HepG2 (cell line): ENCODE measurements around the gene GIPC1. TPM values are rescaled to one million over a fixed set of nuclear protein-coding genes. Genes with fewer than 3 reads are reported as not detected.

Experiments
- CHCHD3 ChIP-seq: sonication (generic); formaldehyde crosslinking; IDR thresholded peaks from 2 replicates; pipeline ENCODE4 v1.8.0; 2022; ENCODE audit warnings: mild to moderate bottlenecking, missing genetic modification reagents, moderate library complexity
- GABPB1 ChIP-seq: IDR thresholded peaks from 2 replicates; pipeline ENCODE4 v1.6.1; 2016; ENCODE audit warnings: mild to moderate bottlenecking, missing genetic modification reagents, moderate library complexity, missing compliant biosample characterization
- HOXA5 ChIP-seq: sonication (generic); formaldehyde crosslinking; IDR thresholded peaks from 2 replicates; pipeline ENCODE4 v1.4.0; 2020; ENCODE audit warnings: missing genetic modification reagents
- MIER2 ChIP-seq: IDR thresholded peaks from 2 replicates; pipeline ENCODE4 v1.6.1; 2016; ENCODE audit warnings: missing biosample characterization, missing genetic modification reagents
- NCOA2 ChIP-seq: sonication (generic); formaldehyde crosslinking; IDR thresholded peaks from 2 replicates; pipeline ENCODE4 v1.8.0; 2022; ENCODE audit warnings: inconsistent platforms
- RNF2 ChIP-seq: fragments of 450-650 bp; conservative IDR thresholded peaks from 2 replicates; pipeline ENCODE4 v1.6.1; 2016; ENCODE audit warnings: low read depth
- SRSF4 ChIP-seq: fragments of 200-400 bp; formaldehyde crosslinking; IDR thresholded peaks from one replicate; pipeline ENCODE4 v1.6.1; 2018; ENCODE audit warnings: mild to moderate bottlenecking, low read depth, low read length, moderate library complexity; ENCODE audit not compliant: poor library complexity, severe bottlenecking
- TAF15 ChIP-seq: fragments of 200-400 bp; formaldehyde crosslinking; IDR thresholded peaks from one replicate; pipeline ENCODE4 v1.6.1; 2018; ENCODE audit warnings: mild to moderate bottlenecking, low read depth, low read length; ENCODE audit not compliant: poor library complexity, severe bottlenecking
- ZFAT ChIP-seq: sonication (generic); formaldehyde crosslinking; conservative IDR thresholded peaks from 2 replicates; pipeline ENCODE4 v1.8.1; 2023; ENCODE audit warnings: missing genetic modification reagents, inconsistent platforms
- ZNF230 ChIP-seq: sonication (generic); formaldehyde crosslinking; IDR thresholded peaks from 2 replicates; pipeline ENCODE4 v1.4.0; 2020; ENCODE audit warnings: mild to moderate bottlenecking, missing genetic modification reagents
- ZNF333 ChIP-seq: sonication (generic); formaldehyde crosslinking; IDR thresholded peaks from 2 replicates; pipeline ENCODE4 v1.4.0; 2020; ENCODE audit warnings: mild to moderate bottlenecking, missing genetic modification reagents, borderline replicate concordance
- ZNF430 ChIP-seq: sonication (generic); formaldehyde crosslinking; IDR thresholded peaks from 2 replicates; pipeline ENCODE4 v1.9.0; 2021; ENCODE audit warnings: mild to moderate bottlenecking, missing genetic modification reagents
- polyA plus RNA-seq, 8 experiments: library from polyadenylated mRNA; depleted of rRNA in 3 of 8; stranded (reverse) in 7 of 8; unstranded in 1 of 8; fragments of >200 nt; fragmentation: Illumina TruSeq in 4 of 8; extraction: Trizol in 4 of 8; gene quantifications; 2 replicates each; pipeline versions ENCODE4 v1.2.1 to v1.2.3, GENCODE V29; 2011 to 2016; ENCODE audit warnings: low read depth in 4 of 8, missing spikeins in 1 of 8, mixed read lengths in 1 of 8; ENCODE audit not compliant: insufficient read depth in 1 of 8
- total RNA-seq, 5 experiments: library from RNA; depleted of rRNA; stranded (reverse); fragments of >200 nt; fragmentation: Illumina TruSeq; extraction: Trizol; gene quantifications; 2 replicates each; pipeline ENCODE4 v1.2.3, GENCODE V29; 2016; ENCODE audit warnings: low read depth in 1 of 5
- TF ChIP-seq, protein P1 (sequence below): sonication (generic); formaldehyde crosslinking; IDR thresholded peaks from 2 replicates; pipeline ENCODE4 v1.4.0; 2020; ENCODE audit warnings: missing genetic modification reagents
- TF ChIP-seq, protein P2 (sequence below): sonication (generic); formaldehyde crosslinking; IDR thresholded peaks from 2 replicates; pipeline ENCODE4 v1.4.0; 2020; ENCODE audit warnings: missing genetic modification reagents, borderline replicate concordance

The GIPC1 gene
- total and polyA plus RNA-seq, 2 of the 13 experiments (the other 11 are each of a cell fraction or from before 2014, with no cell fraction given) = 27.1 to 48.1 TPM

DNA sequence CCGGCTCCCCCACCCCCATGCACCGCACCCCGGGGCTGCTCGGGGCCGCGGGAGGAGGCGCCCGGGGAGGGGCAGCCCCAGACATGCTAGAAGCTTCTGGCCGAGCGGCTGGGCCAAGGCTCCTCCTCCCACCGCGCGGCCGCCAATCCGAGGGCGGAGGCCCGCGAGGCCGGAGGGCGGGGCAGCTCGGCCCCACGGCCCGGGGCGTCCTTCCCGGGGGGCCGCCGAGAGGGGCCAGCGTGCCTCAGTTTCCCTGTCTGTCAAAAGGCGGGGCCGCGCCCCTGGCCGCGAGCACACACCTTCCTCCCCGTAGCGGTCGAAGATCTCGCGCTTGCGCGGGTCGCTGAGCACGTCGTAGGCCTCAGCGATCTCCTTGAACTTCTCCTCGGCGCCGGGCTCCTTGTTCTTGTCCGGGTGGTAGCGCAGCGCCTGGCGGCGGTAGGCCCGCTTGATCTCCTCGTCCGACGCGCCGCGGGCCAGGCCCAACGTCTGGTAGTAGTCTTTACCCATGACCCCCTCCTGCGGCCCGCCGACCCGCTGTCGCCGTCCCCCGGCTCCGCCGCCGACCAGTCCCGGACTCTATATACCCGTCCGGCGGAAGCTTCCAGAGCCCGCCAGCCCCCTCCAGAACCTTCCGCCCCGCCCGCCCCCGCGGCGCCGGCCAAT, 22.0 kb upstream of the GIPC1 start, which contains the start of gene DNAJB1 (continued):
- TF ChIP-seq ZNF333 (CRISPR knock-in tag) (peak; percentile 68; the same call in 1 of the 2 replicates), TAF15 (no peak), GABPB1 (CRISPR knock-in tag) (peak; percentile 82; the same call in 1 of the 2 replicates), MIER2 (no peak), NCOA2 (peak; percentile 39; the same call in 1 of the 2 replicates), SRSF4 (no peak), CHCHD3 (0 out of 2 replicates have a peak, but pooled peaks have one; percentile 86), RNF2 (0 out of 2 replicates have a peak, but pooled peaks have one; percentile 27), ZNF230 (CRISPR knock-in tag) (peak; percentile 57), HOXA5 (CRISPR knock-in tag) (peak; percentile 87; the same call in 1 of the 2 replicates), ZNF430 (CRISPR knock-in tag) (peak; percentile 47; the same call in 1 of the 2 replicates), ZFAT (CRISPR knock-in tag) (no peak)
- TF ChIP-seq, protein P1, sequence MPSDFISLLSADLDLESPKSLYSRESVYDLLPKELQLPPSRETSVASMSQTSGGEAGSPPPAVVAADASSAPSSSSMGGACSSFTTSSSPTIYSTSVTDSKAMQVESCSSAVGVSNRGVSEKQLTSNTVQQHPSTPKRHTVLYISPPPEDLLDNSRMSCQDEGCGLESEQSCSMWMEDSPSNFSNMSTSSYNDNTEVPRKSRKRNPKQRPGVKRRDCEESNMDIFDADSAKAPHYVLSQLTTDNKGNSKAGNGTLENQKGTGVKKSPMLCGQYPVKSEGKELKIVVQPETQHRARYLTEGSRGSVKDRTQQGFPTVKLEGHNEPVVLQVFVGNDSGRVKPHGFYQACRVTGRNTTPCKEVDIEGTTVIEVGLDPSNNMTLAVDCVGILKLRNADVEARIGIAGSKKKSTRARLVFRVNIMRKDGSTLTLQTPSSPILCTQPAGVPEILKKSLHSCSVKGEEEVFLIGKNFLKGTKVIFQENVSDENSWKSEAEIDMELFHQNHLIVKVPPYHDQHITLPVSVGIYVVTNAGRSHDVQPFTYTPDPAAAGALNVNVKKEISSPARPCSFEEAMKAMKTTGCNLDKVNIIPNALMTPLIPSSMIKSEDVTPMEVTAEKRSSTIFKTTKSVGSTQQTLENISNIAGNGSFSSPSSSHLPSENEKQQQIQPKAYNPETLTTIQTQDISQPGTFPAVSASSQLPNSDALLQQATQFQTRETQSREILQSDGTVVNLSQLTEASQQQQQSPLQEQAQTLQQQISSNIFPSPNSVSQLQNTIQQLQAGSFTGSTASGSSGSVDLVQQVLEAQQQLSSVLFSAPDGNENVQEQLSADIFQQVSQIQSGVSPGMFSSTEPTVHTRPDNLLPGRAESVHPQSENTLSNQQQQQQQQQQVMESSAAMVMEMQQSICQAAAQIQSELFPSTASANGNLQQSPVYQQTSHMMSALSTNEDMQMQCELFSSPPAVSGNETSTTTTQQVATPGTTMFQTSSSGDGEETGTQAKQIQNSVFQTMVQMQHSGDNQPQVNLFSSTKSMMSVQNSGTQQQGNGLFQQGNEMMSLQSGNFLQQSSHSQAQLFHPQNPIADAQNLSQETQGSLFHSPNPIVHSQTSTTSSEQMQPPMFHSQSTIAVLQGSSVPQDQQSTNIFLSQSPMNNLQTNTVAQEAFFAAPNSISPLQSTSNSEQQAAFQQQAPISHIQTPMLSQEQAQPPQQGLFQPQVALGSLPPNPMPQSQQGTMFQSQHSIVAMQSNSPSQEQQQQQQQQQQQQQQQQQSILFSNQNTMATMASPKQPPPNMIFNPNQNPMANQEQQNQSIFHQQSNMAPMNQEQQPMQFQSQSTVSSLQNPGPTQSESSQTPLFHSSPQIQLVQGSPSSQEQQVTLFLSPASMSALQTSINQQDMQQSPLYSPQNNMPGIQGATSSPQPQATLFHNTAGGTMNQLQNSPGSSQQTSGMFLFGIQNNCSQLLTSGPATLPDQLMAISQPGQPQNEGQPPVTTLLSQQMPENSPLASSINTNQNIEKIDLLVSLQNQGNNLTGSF (CRISPR knock-in tag) = 0 out of 2 replicates have a peak, but pooled peaks have one; percentile 38
- TF ChIP-seq, protein P2, sequence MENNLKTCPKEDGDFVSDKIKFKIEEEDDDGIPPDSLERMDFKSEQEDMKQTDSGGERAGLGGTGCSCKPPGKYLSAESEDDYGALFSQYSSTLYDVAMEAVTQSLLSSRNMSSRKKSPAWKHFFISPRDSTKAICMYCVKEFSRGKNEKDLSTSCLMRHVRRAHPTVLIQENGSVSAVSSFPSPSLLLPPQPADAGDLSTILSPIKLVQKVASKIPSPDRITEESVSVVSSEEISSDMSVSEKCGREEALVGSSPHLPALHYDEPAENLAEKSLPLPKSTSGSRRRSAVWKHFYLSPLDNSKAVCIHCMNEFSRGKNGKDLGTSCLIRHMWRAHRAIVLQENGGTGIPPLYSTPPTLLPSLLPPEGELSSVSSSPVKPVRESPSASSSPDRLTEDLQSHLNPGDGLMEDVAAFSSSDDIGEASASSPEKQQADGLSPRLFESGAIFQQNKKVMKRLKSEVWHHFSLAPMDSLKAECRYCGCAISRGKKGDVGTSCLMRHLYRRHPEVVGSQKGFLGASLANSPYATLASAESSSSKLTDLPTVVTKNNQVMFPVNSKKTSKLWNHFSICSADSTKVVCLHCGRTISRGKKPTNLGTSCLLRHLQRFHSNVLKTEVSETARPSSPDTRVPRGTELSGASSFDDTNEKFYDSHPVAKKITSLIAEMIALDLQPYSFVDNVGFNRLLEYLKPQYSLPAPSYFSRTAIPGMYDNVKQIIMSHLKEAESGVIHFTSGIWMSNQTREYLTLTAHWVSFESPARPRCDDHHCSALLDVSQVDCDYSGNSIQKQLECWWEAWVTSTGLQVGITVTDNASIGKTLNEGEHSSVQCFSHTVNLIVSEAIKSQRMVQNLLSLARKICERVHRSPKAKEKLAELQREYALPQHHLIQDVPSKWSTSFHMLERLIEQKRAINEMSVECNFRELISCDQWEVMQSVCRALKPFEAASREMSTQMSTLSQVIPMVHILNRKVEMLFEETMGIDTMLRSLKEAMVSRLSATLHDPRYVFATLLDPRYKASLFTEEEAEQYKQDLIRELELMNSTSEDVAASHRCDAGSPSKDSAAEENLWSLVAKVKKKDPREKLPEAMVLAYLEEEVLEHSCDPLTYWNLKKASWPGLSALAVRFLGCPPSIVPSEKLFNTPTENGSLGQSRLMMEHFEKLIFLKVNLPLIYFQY = peak; percentile 38
